Activated T-cell treated with anti-CD3 and anti-CD28 coated beads for 48 hours (primary cell): ENCODE data around the gene ORM2.
"Not testable (repeated sequence)": the region's sequence is repeated elsewhere in the genome, so short reads cannot be mapped to it uniquely, and the experiment has no call there.

Experiments
- DNase-seq: peaks from one replicate; pipeline ENCODE4 v3.0.0-alpha.2; 2020; ENCODE audit warnings: low read depth

Gene ORM2

GRCh38 chr9:114314881-114315722, 14.6 kb upstream of the ORM2 start:
- DNase-seq, result no peak

GRCh38 chr9:114315723-114316363, 13.8 kb upstream of the ORM2 start:
- DNase-seq, result no peak

- no peak for DNase-seq
These were observed 13.0 kb upstream of the ORM2 start for GRCh38 chr9:114316605-114317230.

DNA sequence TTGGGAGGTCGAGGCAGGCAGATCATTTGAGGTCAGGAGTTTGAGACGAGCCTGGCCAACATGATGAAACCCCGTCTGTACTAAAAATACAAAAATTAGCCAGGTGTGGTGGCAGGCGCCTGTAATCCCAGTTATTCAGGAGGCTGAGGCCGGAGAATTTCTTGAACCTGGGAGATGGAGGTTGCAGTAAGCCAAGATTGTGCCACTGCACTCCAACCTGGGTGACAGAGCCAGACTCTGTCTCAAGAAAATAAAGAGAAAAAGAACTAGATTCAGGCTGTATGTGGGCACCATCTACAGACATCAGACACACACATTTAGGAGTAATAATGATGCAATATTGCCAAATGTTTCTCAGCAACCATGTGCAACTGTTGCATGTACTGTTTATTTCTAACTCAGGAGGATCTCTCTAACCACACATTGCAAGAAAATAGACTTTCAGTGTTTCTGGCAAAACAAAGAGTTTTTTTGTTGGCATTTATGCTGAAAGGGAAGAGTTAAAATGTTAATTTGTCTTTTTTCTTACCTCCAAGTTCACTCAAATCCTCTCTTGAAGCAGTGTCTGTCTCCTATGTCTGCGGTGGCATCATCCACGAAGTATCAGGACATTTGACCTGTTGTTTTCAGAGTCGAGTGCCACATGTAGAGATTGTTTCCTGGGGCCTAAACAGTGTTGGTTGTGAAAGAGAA, 11.9 kb upstream of the ORM2 start:
- no peak for DNase-seq

DNA sequence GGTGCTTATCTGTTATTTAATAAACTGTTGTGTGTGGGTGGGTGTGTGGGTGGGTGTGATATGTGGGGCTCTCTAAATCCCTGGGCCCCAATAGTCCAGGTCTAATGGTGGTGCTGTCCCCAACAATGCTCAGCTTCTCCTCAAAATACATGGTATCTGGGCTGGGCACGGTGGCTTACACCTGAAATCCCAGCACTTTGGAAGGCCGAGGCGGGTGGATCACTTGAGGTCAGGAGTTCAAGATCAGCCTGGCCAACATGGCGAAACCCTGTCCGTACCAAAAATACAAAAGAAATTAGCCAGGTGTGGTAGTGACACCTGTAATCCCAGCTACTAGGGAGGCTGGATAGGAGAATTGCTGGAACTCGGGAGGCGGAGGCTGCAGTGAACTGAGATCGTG, 11.3 kb upstream of the ORM2 start:
- DNase-seq, result no peak

DNA sequence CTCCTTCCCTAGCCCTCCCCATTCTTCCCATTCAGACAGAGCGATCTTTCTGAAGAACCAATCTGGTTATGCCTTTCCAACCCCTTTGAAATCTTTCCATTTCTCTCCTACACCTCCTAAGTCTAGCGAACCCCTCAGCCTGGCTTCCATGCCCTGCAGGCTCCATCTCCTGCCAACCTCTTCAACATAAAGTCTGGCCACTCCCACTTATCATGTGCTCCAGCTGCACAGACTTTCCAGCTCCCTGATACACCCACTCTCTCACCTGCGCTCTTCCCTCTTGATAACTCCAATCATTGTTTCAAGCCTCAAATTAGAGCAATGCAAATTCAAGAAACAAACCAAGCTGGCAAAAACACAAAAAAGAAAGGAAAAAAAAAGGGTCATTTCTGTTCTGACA, 10.5 kb upstream of the ORM2 start:
- DNase-seq, result no peak

- not testable (repeated sequence) for DNase-seq
These were observed 9.0 kb upstream of the ORM2 start for GRCh38 chr9:114320710-114321109.

GRCh38 chr9:114321759-114322158, 7.9 kb upstream of the ORM2 start:
- peak; percentile 37 for DNase-seq

DNA sequence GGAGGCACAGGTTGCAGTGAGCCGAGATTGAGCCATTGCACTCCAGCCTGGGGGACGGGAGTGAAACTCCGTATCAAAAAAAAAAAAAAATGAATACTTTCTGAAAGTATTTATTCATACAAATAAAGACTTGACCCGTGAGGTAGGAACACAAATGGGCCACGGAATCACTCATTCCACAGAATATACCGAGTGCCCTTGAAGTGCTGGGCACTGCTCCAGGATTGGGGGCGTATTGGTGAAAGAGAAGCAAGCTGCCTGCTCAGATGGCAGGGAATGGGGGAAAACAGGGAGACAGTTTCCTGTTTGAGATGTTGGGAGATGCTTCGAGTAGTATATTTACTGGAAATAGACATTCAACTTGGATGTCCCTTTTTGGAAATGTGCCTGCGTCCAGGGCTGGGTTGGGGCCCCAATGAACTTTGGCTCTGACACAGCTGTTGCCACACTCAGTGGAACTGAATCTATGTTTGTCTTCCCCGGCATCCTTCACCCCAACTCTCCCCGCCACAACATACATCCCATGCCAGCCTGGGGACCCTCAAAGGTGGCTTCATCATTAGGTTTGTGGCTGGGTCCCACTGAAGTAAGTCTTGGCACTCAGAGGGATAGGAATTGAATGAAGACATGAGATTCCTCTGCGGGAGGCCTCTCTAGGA, 7.4 kb upstream of the ORM2 start:
- not testable (repeated sequence) for DNase-seq

- DNase-seq, result not testable (repeated sequence)
These were observed 6.7 kb upstream of the ORM2 start, which contains the start of gene ORM1 for GRCh38 chr9:114322831-114323531. ORM1 (plus strand) TSS chr9:114323098; CDS start chr9:114323134, 36 bp downstream.

GRCh38 chr9:114323849-114324248, 5.8 kb upstream of the ORM2 start:
- not testable (repeated sequence) for DNase-seq

- no peak for DNase-seq
These were observed 5.2 kb upstream of the ORM2 start for GRCh38 chr9:114324492-114324891.

DNA sequence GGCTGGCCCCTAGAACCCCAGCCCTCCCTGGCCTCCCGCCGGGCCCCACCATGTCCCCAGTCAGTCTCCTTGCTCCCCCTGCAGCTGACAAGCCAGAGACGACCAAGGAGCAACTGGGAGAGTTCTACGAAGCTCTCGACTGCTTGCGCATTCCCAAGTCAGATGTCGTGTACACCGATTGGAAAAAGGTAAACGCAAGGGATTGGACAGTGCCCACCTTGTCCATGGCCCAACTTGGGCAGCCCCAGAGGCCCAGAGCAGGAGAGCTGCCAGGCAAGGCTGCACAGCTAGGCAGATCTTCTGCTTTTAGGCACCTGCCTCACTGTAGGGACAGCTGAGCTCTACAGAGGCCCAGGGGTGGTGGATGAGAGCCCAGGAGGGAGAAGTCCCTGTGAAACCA, 4.7 kb upstream of the ORM2 start:
- DNase-seq, result not testable (repeated sequence)

DNA sequence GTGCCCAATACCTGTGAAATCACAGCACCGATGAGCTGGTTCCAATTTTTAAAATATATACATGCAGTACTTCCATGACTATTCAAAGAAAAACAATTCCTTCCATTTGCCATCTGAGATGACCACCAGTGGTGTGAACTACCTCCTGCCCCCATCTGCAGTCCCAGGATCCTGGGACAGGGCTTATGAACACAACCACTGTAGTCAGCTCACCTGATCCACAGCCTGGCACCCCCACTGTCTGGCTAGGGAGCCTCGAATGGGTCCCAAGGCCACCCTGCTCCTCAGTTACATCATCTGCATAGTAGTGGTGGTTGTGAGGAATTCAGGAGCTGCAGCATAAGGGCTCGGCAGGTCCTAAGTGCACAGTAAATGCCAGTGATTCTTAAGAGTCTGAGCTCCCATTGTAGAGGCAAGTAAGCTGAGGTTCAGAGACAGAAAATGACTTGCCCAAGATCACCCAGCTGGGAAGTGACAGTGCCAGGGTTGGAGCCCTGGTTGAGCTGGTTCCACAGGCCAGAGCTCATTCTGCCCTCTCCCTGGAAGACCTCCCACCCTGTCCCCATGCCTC, 3.9 kb upstream of the ORM2 start:
- DNase-seq, result not testable (repeated sequence)

GRCh38 chr9:114327749-114328148, 1.9 kb upstream of the ORM2 start:
- no peak for DNase-seq

DNA sequence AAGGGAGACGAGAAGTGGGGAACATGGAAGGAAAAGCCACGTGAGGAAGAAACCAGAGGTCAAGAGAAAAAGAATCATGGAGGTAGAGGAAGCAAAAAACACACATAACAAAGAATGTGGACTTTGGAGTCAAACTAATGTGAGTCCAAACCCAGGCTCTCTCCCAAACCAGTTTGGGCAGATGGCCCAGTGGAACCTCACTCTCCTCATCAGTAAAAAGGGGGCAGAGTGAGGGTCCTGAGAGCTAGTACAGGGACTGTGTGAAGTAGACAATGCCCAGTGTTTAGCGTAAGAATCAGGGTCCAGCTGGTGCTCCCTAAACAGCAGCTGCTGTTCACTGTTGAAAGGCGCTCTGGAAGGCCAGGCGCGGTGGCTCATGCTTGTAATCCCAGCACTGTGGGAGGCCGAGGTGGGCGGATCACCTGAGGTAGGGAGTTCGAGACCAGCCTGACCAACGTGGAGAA, 1.3 kb upstream of the ORM2 start:
- not testable (repeated sequence) for DNase-seq

DNA sequence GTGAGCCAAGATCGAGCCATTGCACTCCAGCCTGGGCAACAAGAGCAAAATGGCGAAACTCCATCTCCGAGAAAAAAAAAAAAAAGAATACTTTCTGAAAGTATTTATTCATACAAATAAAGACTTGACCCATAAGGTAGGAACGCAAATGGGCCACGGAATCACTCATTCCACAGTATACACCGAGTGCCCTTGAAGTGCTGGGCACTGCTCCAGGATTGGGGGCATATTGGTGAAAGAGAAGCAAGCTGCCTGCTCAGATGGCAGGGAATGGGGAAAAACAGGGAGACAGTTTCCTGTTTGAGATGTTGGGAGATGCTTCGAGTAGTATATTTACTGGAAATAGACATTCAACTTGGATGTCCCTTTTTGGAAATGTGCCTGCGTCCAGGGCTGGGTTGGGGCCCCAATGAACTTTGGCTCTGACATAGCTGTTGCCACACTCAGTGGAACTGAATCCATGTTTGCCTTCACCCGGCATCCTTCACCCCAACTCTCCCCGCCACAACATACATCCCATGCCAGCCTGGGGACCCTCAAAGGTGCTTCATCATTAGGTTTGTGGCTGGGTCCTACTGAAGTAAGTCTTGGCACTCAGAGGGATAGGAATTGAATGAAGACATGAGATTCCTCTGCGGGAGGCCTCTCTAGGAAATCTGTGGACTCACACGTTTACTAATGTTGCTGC, 588 bp upstream of the ORM2 start:
- not testable (repeated sequence) for DNase-seq

GRCh38 chr9:114330636-114331035, 967 bp downstream of the ORM2 start:
- no peak for DNase-seq

GRCh38 chr9:114331229-114332195, 1.8 kb downstream of the ORM2 start:
- not testable (repeated sequence) for DNase-seq
